Measurements from ENCODE around the gene UPF3A.

GRCh38 chr13:114328595-114328994, 47.2 kb downstream of the UPF3A start:
- TF ChIP-seq ZNF565 (CRISPR knock-in tag; conservative IDR thresholded peaks at IDR 0.05; ENCODE audit: low read depth) (no peak), CREB5 (CRISPR knock-in tag; IDR thresholded peaks at IDR 0.05; ENCODE audit: low read depth) (no peak), ZFP3 (CRISPR knock-in tag; IDR thresholded peaks at IDR 0.05) (no peak), ESRRG (CRISPR knock-in tag; IDR thresholded peaks at IDR 0.05) (no peak), OSR1 (CRISPR knock-in tag; IDR thresholded peaks at IDR 0.05) (no peak), ZFP30 (CRISPR knock-in tag; IDR thresholded peaks at IDR 0.05) (no peak), GLIS3 (CRISPR knock-in tag; IDR thresholded peaks at IDR 0.05) (no peak), CSRNP3 (CRISPR knock-in tag; IDR thresholded peaks at IDR 0.05) (no peak), BACH2 (CRISPR knock-in tag; IDR thresholded peaks at IDR 0.05; ENCODE audit: borderline replicate concordance) (no peak), PATZ1 (CRISPR knock-in tag; IDR thresholded peaks at IDR 0.05; ENCODE audit: borderline replicate concordance) (no peak), ISL1 (CRISPR knock-in tag; IDR thresholded peaks at IDR 0.05) (no peak), ZC3H10 (CRISPR knock-in tag; IDR thresholded peaks at IDR 0.05) (no peak), ZNF70 (CRISPR knock-in tag; IDR thresholded peaks at IDR 0.05) (no peak), RARB (CRISPR knock-in tag; IDR thresholded peaks at IDR 0.05) (no peak)

Measured in SK-N-SH treated with all-trans-retinoic acid at 6 μM for 48 hours (cell line).